Activated naive CD8-positive, alpha-beta T cell treated with anti-CD3 and anti-CD28 coated beads for 36 hours (primary cell): Measurements from ENCODE around the gene AGPAT3. TPM values are rescaled to one million over a fixed set of nuclear protein-coding genes. Genes with fewer than 3 reads are reported as not detected.
A peak's percentile ranks its signal among the peaks of the same experiment; 100 is the strongest.

Source experiments
- DNase-seq: peaks from one replicate; pipeline ENCODE4 v3.0.0; 2021
- H3K27ac Mint-ChIP-seq: one replicate; pipeline ENCODE4 v1.8.0; 2022; ENCODE audit warnings: mild to moderate bottlenecking, moderate library complexity, mixed read lengths
- H3K27me3 Mint-ChIP-seq: one replicate; pipeline ENCODE4 v1.8.0; 2022; ENCODE audit warnings: mild to moderate bottlenecking, mixed read lengths
- H3K36me3 Mint-ChIP-seq: one replicate; pipeline ENCODE4 v1.8.0; 2021; ENCODE audit warnings: mild to moderate bottlenecking, mixed read lengths
- H3K4me1 Mint-ChIP-seq: one replicate; pipeline ENCODE4 v1.8.0; 2021; ENCODE audit warnings: mixed read lengths
- H3K4me3 Mint-ChIP-seq: one replicate; pipeline ENCODE4 v1.8.0; 2022; ENCODE audit warnings: mild to moderate bottlenecking, moderate library complexity, mixed read lengths
- H3K9me3 Mint-ChIP-seq: one replicate; pipeline ENCODE4 v1.8.0; 2022; ENCODE audit warnings: mixed read lengths
- total RNA-seq, 2 experiments: library from RNA; stranded (reverse); gene quantifications; one replicate each; pipeline ENCODE4 v1.2.3, GENCODE V29; 2021

AGPAT3 gene
- total RNA-seq, 2 experiments from 2014 or later: 61.2 to 66.0 TPM

- Mint-ChIP-seq H3K27ac (no peak overlapping the region), H3K36me3 (peaks cover 23% of the 10 kb centered on the region), H3K27me3 (no peaks in the 10 kb centered on the region), H3K9me3 (peaks cover 9% of the 10 kb centered on the region), H3K4me1 (peaks cover 23% of the 10 kb centered on the region), H3K4me3 (no peak overlapping the region)
- DNase-seq: no peak
These were observed 47.0 kb downstream of the AGPAT3 start for GRCh38 chr21:43911935-43912487.

GRCh38 chr21:43912500-43912899, 47.5 kb downstream of the AGPAT3 start:
- Mint-ChIP-seq H3K4me1 (peaks cover 27% of the 10 kb centered on the region), H3K27me3 (peaks cover 3% of the 10 kb centered on the region), H3K27ac (no peak overlapping the region), H3K4me3 (no peak overlapping the region), H3K9me3 (peaks cover 11% of the 10 kb centered on the region), H3K36me3 (peaks cover 27% of the 10 kb centered on the region)
- DNase-seq: no peak

- DNase-seq: no peak
- H3K27me3 Mint-ChIP-seq: peaks cover 8% of the 10 kb centered on the region
- peaks cover 29% of the 10 kb centered on the region for H3K36me3 Mint-ChIP-seq
- H3K9me3 Mint-ChIP-seq: peaks cover 12% of the 10 kb centered on the region
- H3K27ac Mint-ChIP-seq: no peak overlapping the region
- H3K4me3 Mint-ChIP-seq: no peak overlapping the region
- peaks cover 29% of the 10 kb centered on the region for H3K4me1 Mint-ChIP-seq
These were observed 47.9 kb downstream of the AGPAT3 start for GRCh38 chr21:43912910-43913309.

- peak overlapping the region; percentile 34 for H3K27ac Mint-ChIP-seq
- no peak overlapping the region for H3K4me3 Mint-ChIP-seq
- H3K36me3 Mint-ChIP-seq: peaks cover 30% of the 10 kb centered on the region
- peaks cover 38% of the 10 kb centered on the region for H3K4me1 Mint-ChIP-seq
- peaks cover 11% of the 10 kb centered on the region for H3K27me3 Mint-ChIP-seq
- no peak for DNase-seq
- peaks cover 16% of the 10 kb centered on the region for H3K9me3 Mint-ChIP-seq
These were observed 48.9 kb downstream of the AGPAT3 start for GRCh38 chr21:43913928-43914327.

GRCh38 chr21:43916076-43916475, 51.1 kb downstream of the AGPAT3 start:
- H3K27ac Mint-ChIP-seq: no peak overlapping the region
- DNase-seq: no peak
- H3K9me3 Mint-ChIP-seq: peaks cover 16% of the 10 kb centered on the region
- H3K4me1 Mint-ChIP-seq: peaks cover 48% of the 10 kb centered on the region
- peaks cover 47% of the 10 kb centered on the region for H3K36me3 Mint-ChIP-seq
- no peak overlapping the region for H3K4me3 Mint-ChIP-seq
- peaks cover 11% of the 10 kb centered on the region for H3K27me3 Mint-ChIP-seq

GRCh38 chr21:43916691-43917514, 51.9 kb downstream of the AGPAT3 start:
- peak overlapping the region; percentile 85 for H3K27ac Mint-ChIP-seq
- peak; percentile 75 for DNase-seq
- H3K4me1 Mint-ChIP-seq: peaks cover 54% of the 10 kb centered on the region
- H3K9me3 Mint-ChIP-seq: peaks cover 16% of the 10 kb centered on the region
- H3K4me3 Mint-ChIP-seq: peak overlapping the region; percentile 85
- H3K27me3 Mint-ChIP-seq: peaks cover 11% of the 10 kb centered on the region
- H3K36me3 Mint-ChIP-seq: peaks cover 52% of the 10 kb centered on the region

- H3K4me3 Mint-ChIP-seq: peak overlapping the region; percentile 85
- peak; percentile 32 for DNase-seq
- H3K27me3 Mint-ChIP-seq: peaks cover 11% of the 10 kb centered on the region
- H3K36me3 Mint-ChIP-seq: peaks cover 48% of the 10 kb centered on the region
- peak overlapping the region; percentile 94 for H3K27ac Mint-ChIP-seq
- H3K4me1 Mint-ChIP-seq: peaks cover 60% of the 10 kb centered on the region
- peaks cover 10% of the 10 kb centered on the region for H3K9me3 Mint-ChIP-seq
These were observed 52.7 kb downstream of the AGPAT3 start for GRCh38 chr21:43917515-43918384.

- peaks cover 7% of the 10 kb centered on the region for H3K9me3 Mint-ChIP-seq
- H3K27me3 Mint-ChIP-seq: peaks cover 11% of the 10 kb centered on the region
- peaks cover 60% of the 10 kb centered on the region for H3K4me1 Mint-ChIP-seq
- no peak for DNase-seq
- peaks cover 44% of the 10 kb centered on the region for H3K36me3 Mint-ChIP-seq
- H3K4me3 Mint-ChIP-seq: peak overlapping the region; percentile 85
- peak overlapping the region; percentile 94 for H3K27ac Mint-ChIP-seq
These were observed 53.4 kb downstream of the AGPAT3 start for GRCh38 chr21:43918385-43918947.

GRCh38 chr21:43919283-43919682, 54.3 kb downstream of the AGPAT3 start:
- Mint-ChIP-seq H3K36me3 (peaks cover 38% of the 10 kb centered on the region), H3K4me3 (peak overlapping the region; percentile 27), H3K9me3 (peaks cover 7% of the 10 kb centered on the region), H3K4me1 (peaks cover 61% of the 10 kb centered on the region), H3K27ac (no peak overlapping the region), H3K27me3 (peaks cover 11% of the 10 kb centered on the region)
- no peak for DNase-seq

- peaks cover 40% of the 10 kb centered on the region for H3K36me3 Mint-ChIP-seq
- peaks cover 7% of the 10 kb centered on the region for H3K9me3 Mint-ChIP-seq
- H3K4me3 Mint-ChIP-seq: no peak overlapping the region
- H3K27me3 Mint-ChIP-seq: peaks cover 11% of the 10 kb centered on the region
- DNase-seq: no peak
- peak overlapping the region; percentile 65 for H3K27ac Mint-ChIP-seq
- peaks cover 65% of the 10 kb centered on the region for H3K4me1 Mint-ChIP-seq
These were observed 55.1 kb downstream of the AGPAT3 start for GRCh38 chr21:43919871-43920801.

- Mint-ChIP-seq H3K4me3 (peak overlapping the region; percentile 70), H3K27ac (peak overlapping the region; percentile 97), H3K4me1 (peaks cover 58% of the 10 kb centered on the region), H3K27me3 (peaks cover 11% of the 10 kb centered on the region), H3K36me3 (peaks cover 40% of the 10 kb centered on the region), H3K9me3 (peaks cover 7% of the 10 kb centered on the region)
- peak; percentile 37 for DNase-seq
These were observed 56.6 kb downstream of the AGPAT3 start for GRCh38 chr21:43921571-43921978.

- Mint-ChIP-seq H3K36me3 (peaks cover 38% of the 10 kb centered on the region), H3K9me3 (peaks cover 7% of the 10 kb centered on the region), H3K4me1 (peaks cover 54% of the 10 kb centered on the region), H3K27me3 (peaks cover 10% of the 10 kb centered on the region), H3K4me3 (peak overlapping the region; percentile 70), H3K27ac (peak overlapping the region; percentile 97)
- peak; percentile 82 for DNase-seq
These were observed 57.2 kb downstream of the AGPAT3 start for GRCh38 chr21:43921979-43922945.

- H3K4me3 Mint-ChIP-seq: no peak overlapping the region
- peaks cover 3% of the 10 kb centered on the region for H3K27me3 Mint-ChIP-seq
- peaks cover 34% of the 10 kb centered on the region for H3K36me3 Mint-ChIP-seq
- peaks cover 3% of the 10 kb centered on the region for H3K9me3 Mint-ChIP-seq
- peak overlapping the region; percentile 97 for H3K27ac Mint-ChIP-seq
- peaks cover 49% of the 10 kb centered on the region for H3K4me1 Mint-ChIP-seq
- no peak for DNase-seq
These were observed 57.9 kb downstream of the AGPAT3 start for GRCh38 chr21:43922949-43923348.
